H9 (cell line): ENCODE measurements around the gene CDH13. TPM values are rescaled to one million over a fixed set of nuclear protein-coding genes. Genes with fewer than 3 reads are reported as not detected.

Experiments used
- DNase-seq: peaks from one replicate; pipeline ENCODE4 v3.0.0-alpha.2; 2017
- H2AFZ ChIP-seq: one replicate; pipeline ENCODE4 v1.6.1; 2013; ENCODE audit warnings: mild to moderate bottlenecking, low read length, control low read depth, moderate library complexity
- H2AK5ac ChIP-seq: 2 replicates; pipeline ENCODE4 v1.6.1; 2013; ENCODE audit warnings: low read length, control low read depth, mixed read lengths; ENCODE audit not compliant: insufficient read length
- H2BK120ac ChIP-seq: one replicate; pipeline ENCODE4 v1.6.1; 2013; ENCODE audit warnings: low read depth, mild to moderate bottlenecking, low read length, control low read depth, inconsistent platforms; ENCODE audit not compliant: poor library complexity, severe bottlenecking
- H2BK12ac ChIP-seq: 2 replicates; pipeline ENCODE4 v1.6.1; 2013; ENCODE audit warnings: low read length, control low read depth, mixed read lengths, low read depth; ENCODE audit not compliant: insufficient read length
- H2BK15ac ChIP-seq: 2 replicates; pipeline ENCODE4 v1.6.1; 2013; ENCODE audit warnings: low read depth, low read length, control low read depth
- H2BK20ac ChIP-seq: one replicate; pipeline ENCODE4 v1.6.1; 2013; ENCODE audit warnings: low read depth, mild to moderate bottlenecking, low read length, control low read depth, inconsistent platforms; ENCODE audit not compliant: poor library complexity, severe bottlenecking
- H2BK5ac ChIP-seq: 2 replicates; pipeline ENCODE4 v1.6.1; 2013; ENCODE audit warnings: low read length, control low read depth, mixed read lengths; ENCODE audit not compliant: insufficient read length
- H3K14ac ChIP-seq: 2 replicates; pipeline ENCODE4 v1.6.1; 2013; ENCODE audit warnings: low read length, control low read depth; ENCODE audit not compliant: insufficient read depth
- H3K18ac ChIP-seq: 2 replicates; pipeline ENCODE4 v1.6.1; 2013; ENCODE audit warnings: low read depth, mild to moderate bottlenecking, mixed read lengths, low read length, control low read depth; ENCODE audit not compliant: insufficient read length
- H3K23ac ChIP-seq: 2 replicates; pipeline ENCODE4 v1.6.1; 2013; ENCODE audit warnings: low read length, control low read depth, mixed read lengths, low read depth; ENCODE audit not compliant: insufficient read length
- H3K23me2 ChIP-seq: 2 replicates; pipeline ENCODE4 v1.6.1; 2013; ENCODE audit warnings: low read depth, mild to moderate bottlenecking, mixed read lengths, low read length, control low read depth; ENCODE audit not compliant: insufficient read length, poor library complexity, severe bottlenecking
- H3K27ac ChIP-seq: 2 replicates; pipeline ENCODE4 v1.5.1; 2013; ENCODE audit warnings: low read length, control low read depth, mixed read lengths, low read depth; ENCODE audit not compliant: insufficient read length
- H3K27me3 ChIP-seq: 2 replicates; pipeline ENCODE4 v1.6.1; 2013; ENCODE audit warnings: low read length, control low read depth, inconsistent platforms; ENCODE audit not compliant: insufficient read depth
- H3K4ac ChIP-seq: 2 replicates; pipeline ENCODE4 v1.6.1; 2013; ENCODE audit warnings: low read depth, mild to moderate bottlenecking, control low read depth, inconsistent platforms, low read length, moderate library complexity
- H3K4me1 ChIP-seq: 2 replicates; pipeline ENCODE4 v1.6.1; 2013; ENCODE audit warnings: low read length, control low read depth, inconsistent platforms; ENCODE audit not compliant: insufficient read depth
- H3K4me2 ChIP-seq: 2 replicates; pipeline ENCODE4 v1.6.1; 2013; ENCODE audit warnings: low read length, control low read depth, mixed read lengths; ENCODE audit not compliant: insufficient read length, insufficient read depth
- H3K56ac ChIP-seq: 2 replicates; pipeline ENCODE4 v1.6.1; 2013; ENCODE audit warnings: low read depth, mild to moderate bottlenecking, mixed read lengths, low read length, control low read depth; ENCODE audit not compliant: insufficient read length
- H3K79me1 ChIP-seq: 2 replicates; pipeline ENCODE4 v1.6.1; 2013; ENCODE audit warnings: low read depth, mild to moderate bottlenecking, moderate library complexity, low read length, control low read depth, inconsistent platforms; ENCODE audit not compliant: insufficient read depth, poor library complexity, severe bottlenecking
- H3K79me2 ChIP-seq: 2 replicates; pipeline ENCODE4 v1.6.1; 2013; ENCODE audit warnings: low read length, control low read depth, inconsistent platforms; ENCODE audit not compliant: insufficient read depth
- H3K9ac ChIP-seq: 2 replicates; pipeline ENCODE4 v1.6.1; 2013; ENCODE audit warnings: low read length, control low read depth, mixed read lengths; ENCODE audit not compliant: insufficient read length; ENCODE audit errors: extremely low read depth
- H3K9me3 ChIP-seq: one replicate; pipeline ENCODE4 v1.6.1; 2013; ENCODE audit warnings: low read depth, low read length, inconsistent platforms; ENCODE audit not compliant: control insufficient read depth
- H3T11ph ChIP-seq: one replicate; pipeline ENCODE4 v1.6.1; 2013; ENCODE audit warnings: mild to moderate bottlenecking, low read length, control low read depth, inconsistent platforms
- H4K20me1 ChIP-seq: one replicate; pipeline ENCODE4 v1.6.1; 2013; ENCODE audit not compliant: control insufficient read depth, insufficient read length, insufficient read depth
- H4K5ac ChIP-seq: 2 replicates; pipeline ENCODE4 v1.6.1; 2013; ENCODE audit warnings: low read depth, mild to moderate bottlenecking, mixed read lengths, low read length, control low read depth; ENCODE audit not compliant: insufficient read length
- H4K8ac ChIP-seq: replicated peaks from 2 replicates; pipeline ENCODE4 v1.6.1; 2013; ENCODE audit warnings: low read length, control low read depth, mixed read lengths, low read depth; ENCODE audit not compliant: insufficient read length
- H4K91ac ChIP-seq: 2 replicates; pipeline ENCODE4 v1.6.1; 2013; ENCODE audit warnings: low read depth, mild to moderate bottlenecking, moderate library complexity, mixed read lengths, low read length, control low read depth; ENCODE audit not compliant: insufficient read length
- H3K27ac Mint-ChIP-seq, 3 experiments: 2 replicates in 2 of 3; 3 replicates in 1 of 3; pipeline ENCODE4 v1.8.0; 2020 to 2021; ENCODE audit warnings: mixed read lengths in 3 of 3, mild to moderate bottlenecking in 1 of 3, moderate library complexity in 1 of 3
- H3K27me3 Mint-ChIP-seq: 2 replicates; pipeline ENCODE4 v1.8.0; 2021; ENCODE audit warnings: low read depth, mild to moderate bottlenecking, moderate library complexity, mixed read lengths
- H3K36me3 Mint-ChIP-seq, 3 experiments: 2 replicates in 2 of 3; 3 replicates in 1 of 3; pipeline ENCODE4 v1.8.0; 2020 to 2021; ENCODE audit warnings: low read depth in 3 of 3, mixed read lengths in 3 of 3; ENCODE audit not compliant: insufficient read depth in 1 of 3
- H3K4me1 Mint-ChIP-seq, 2 experiments: 2 replicates each; pipeline ENCODE4 v1.8.0; 2020; ENCODE audit warnings: mixed read lengths in 2 of 2
- H3K4me3 Mint-ChIP-seq, 2 experiments: 2 replicates in 1 of 2; 3 replicates in 1 of 2; pipeline ENCODE4 v1.8.0; 2020 to 2021; ENCODE audit warnings: mild to moderate bottlenecking in 2 of 2, mixed read lengths in 2 of 2, moderate library complexity in 1 of 2
- H3K9me3 Mint-ChIP-seq, 2 experiments: 2 replicates in 1 of 2; 3 replicates in 1 of 2; pipeline ENCODE4 v1.8.0; 2020; ENCODE audit warnings: mild to moderate bottlenecking in 2 of 2, mixed read lengths in 2 of 2, moderate library complexity in 1 of 2
- CTCF ChIP-seq: fragments of 200-600 bp; sonication (generic); conservative IDR thresholded peaks from 3 replicates; pipeline ENCODE4 v1.8.0; 2021; ENCODE audit warnings: antibody characterized with exemption, mild to moderate bottlenecking
- WGBS: extraction: QIAGEN DNeasy Blood & Tissue Kit; methylation state at CpG from one replicate; pipeline ENCODE4 v1.1.7; 2013; ENCODE audit warnings: missing lambda C conversion rate, low lambda C conversion rate, mixed read lengths; ENCODE audit not compliant: insufficient read length; ENCODE audit errors: extremely low coverage; 5-methylcytosine and 5-hydroxymethylcytosine counted together
- total RNA-seq: library from RNA; stranded (reverse); gene quantifications from 2 replicates; pipeline ENCODE4 v1.2.1, GENCODE V29; 2021

CDH13 gene
- total RNA-seq, 1 experiment from 2014 or later, result 1.5 TPM

- H3K79me2 ChIP-seq, result no peaks in the 10 kb centered on the region
- no peak overlapping the region for H2AFZ ChIP-seq
- no peak for TF ChIP-seq CTCF
- H4K91ac ChIP-seq, result no peak overlapping the region
- H2BK5ac ChIP-seq, result no peak overlapping the region
- Mint-ChIP-seq H3K27ac (peak overlapping the region; percentile 91 to 100 (median 99)), H3K4me3 (peak overlapping the region in 1 of 2 experiments; percentile 36; a peak in 1 of 5 replicates), H3K27me3 (no peaks in the 10 kb centered on the region), H3K36me3 (peaks cover 0 to 3% (median 0%) of the 10 kb centered on the region in 3 experiments; a peak in 2 of 7 replicates), H3K4me1 (peaks cover 82 to 86% of the 10 kb centered on the region in 2 experiments), H3K9me3 (peaks cover 1 to 3% of the 10 kb centered on the region in 2 experiments; a peak in 3 of 5 replicates)
- H3K27me3 ChIP-seq, result no peaks in the 10 kb centered on the region
- H3K4me2 ChIP-seq, result no peak overlapping the region
- no peak overlapping the region for H4K8ac ChIP-seq
- no peak overlapping the region for H3K14ac ChIP-seq
- H3K79me1 ChIP-seq, result no peaks in the 10 kb centered on the region
- no peaks in the 10 kb centered on the region for H4K20me1 ChIP-seq
- H3K9ac ChIP-seq, result no peak overlapping the region
- H3K4me1 ChIP-seq, result peaks cover 6% of the 10 kb centered on the region
- H3K18ac ChIP-seq, result no peak overlapping the region
- no peak overlapping the region for H2AK5ac ChIP-seq
- H2BK12ac ChIP-seq, result no peak overlapping the region
- H3T11ph ChIP-seq, result no peak overlapping the region
- no peak for DNase-seq
- H3K23me2 ChIP-seq, result no peaks in the 10 kb centered on the region
- no peak overlapping the region for H3K56ac ChIP-seq
- H3K9me3 ChIP-seq, result no peaks in the 10 kb centered on the region
- H2BK20ac ChIP-seq, result no peak overlapping the region
- no CpG with 5 or more reads among the region's 3 CpGs for WGBS
- no peak overlapping the region for H3K23ac ChIP-seq
- no peak overlapping the region for H4K5ac ChIP-seq
- H2BK15ac ChIP-seq, result no peak overlapping the region
- no peak overlapping the region for H3K4ac ChIP-seq
- H2BK120ac ChIP-seq, result peak overlapping the region; percentile 95
- peak overlapping the region; percentile 96 for H3K27ac ChIP-seq
These were observed 1212.8 kb downstream of the CDH13 start for GRCh38 chr16:83839561-83839960.
